MM.1S (cell line): ENCODE data around the gene MOGAT3.

Source experiments
- DNase-seq: peaks from one replicate; pipeline ENCODE4 v3.0.0-alpha.2; 2015
- H2AFZ ChIP-seq: fragments of 300-600 bp; sonication (generic); 2 replicates; pipeline ENCODE4 v1.6.0; 2016; ENCODE audit warnings: antibody characterized with exemption, low read length
- H3F3A ChIP-seq: fragments of 300-600 bp; sonication (generic); 2 replicates; pipeline ENCODE4 v1.6.1; 2016; ENCODE audit warnings: mild to moderate bottlenecking, antibody characterized with exemption, low read length, moderate library complexity, mixed read lengths; ENCODE audit not compliant: insufficient read depth
- H3K27ac ChIP-seq: fragments of 300-600 bp; sonication (generic); 2 replicates; pipeline ENCODE4 v1.5.1; 2016; ENCODE audit warnings: mild to moderate bottlenecking, low read length
- H3K27me3 ChIP-seq: fragments of 300-600 bp; sonication (generic); replicated peaks from 2 replicates; pipeline ENCODE4 v1.6.0; 2016; ENCODE audit warnings: low read length; ENCODE audit not compliant: insufficient read depth
- H3K36me3 ChIP-seq: fragments of 300-600 bp; sonication (generic); replicated peaks from 2 replicates; pipeline ENCODE4 v1.6.1; 2016; ENCODE audit warnings: mild to moderate bottlenecking, low read length, mixed read lengths; ENCODE audit not compliant: insufficient read depth
- H3K4me1 ChIP-seq: fragments of 300-600 bp; sonication (generic); 2 replicates; pipeline ENCODE4 v1.6.1; 2016; ENCODE audit warnings: low read length, mixed read lengths
- H3K4me2 ChIP-seq: fragments of 300-600 bp; sonication (generic); 2 replicates; pipeline ENCODE4 v1.6.0; 2016; ENCODE audit warnings: low read depth, low read length
- H3K4me3 ChIP-seq: fragments of 300-600 bp; sonication (generic); 2 replicates; pipeline ENCODE4 v1.5.1; 2016; ENCODE audit warnings: low read length, mixed read lengths
- H3K79me2 ChIP-seq: fragments of 300-600 bp; sonication (generic); 2 replicates; pipeline ENCODE4 v1.6.1; 2016; ENCODE audit warnings: mixed run types, low read length, mixed read lengths
- H3K9ac ChIP-seq: fragments of 300-600 bp; sonication (generic); 2 replicates; pipeline ENCODE4 v1.6.1; 2016; ENCODE audit warnings: low read length, mixed read lengths
- H3K9me2 ChIP-seq: fragments of 300-600 bp; sonication (generic); replicated peaks from 2 replicates; pipeline ENCODE4 v1.6.1; 2016; ENCODE audit warnings: mild to moderate bottlenecking, low read length, mixed read lengths; ENCODE audit not compliant: insufficient read depth
- H3K9me3 ChIP-seq: fragments of 300-600 bp; sonication (generic); replicated peaks from 2 replicates; pipeline ENCODE4 v1.6.1; 2016; ENCODE audit warnings: mild to moderate bottlenecking, low read length, mixed read lengths; ENCODE audit not compliant: insufficient read depth
- H4K20me1 ChIP-seq: fragments of 300-600 bp; sonication (generic); 2 replicates; pipeline ENCODE4 v1.6.1; 2016; ENCODE audit warnings: mild to moderate bottlenecking, low read length, moderate library complexity, mixed read lengths; ENCODE audit not compliant: insufficient read depth
- EZH2 ChIP-seq: fragments of 300-600 bp; sonication (generic); optimal IDR thresholded peaks from 2 replicates; pipeline ENCODE3; 2017; ENCODE audit warnings: low read depth, mild to moderate bottlenecking, antibody characterized with exemption, low read length, mixed read lengths
- EZH2phosphoT487 ChIP-seq: fragments of 300-600 bp; sonication (generic); IDR thresholded peaks from 2 replicates; pipeline ENCODE4 v1.6.1; 2018; ENCODE audit warnings: antibody characterized with exemption, low read length
- TF ChIP-seq, protein P1 (sequence below): fragments of 300-600 bp; sonication (generic); IDR thresholded peaks from 2 replicates; pipeline ENCODE4 v1.5.1; 2016; ENCODE audit warnings: antibody characterized with exemption, low read length, mixed read lengths

MOGAT3 gene

GRCh38 chr7:101165958-101166647 lies 34.7 kb downstream of the MOGAT3 start:
- no peaks in the 10 kb centered on the region for H4K20me1 ChIP-seq

DNA sequence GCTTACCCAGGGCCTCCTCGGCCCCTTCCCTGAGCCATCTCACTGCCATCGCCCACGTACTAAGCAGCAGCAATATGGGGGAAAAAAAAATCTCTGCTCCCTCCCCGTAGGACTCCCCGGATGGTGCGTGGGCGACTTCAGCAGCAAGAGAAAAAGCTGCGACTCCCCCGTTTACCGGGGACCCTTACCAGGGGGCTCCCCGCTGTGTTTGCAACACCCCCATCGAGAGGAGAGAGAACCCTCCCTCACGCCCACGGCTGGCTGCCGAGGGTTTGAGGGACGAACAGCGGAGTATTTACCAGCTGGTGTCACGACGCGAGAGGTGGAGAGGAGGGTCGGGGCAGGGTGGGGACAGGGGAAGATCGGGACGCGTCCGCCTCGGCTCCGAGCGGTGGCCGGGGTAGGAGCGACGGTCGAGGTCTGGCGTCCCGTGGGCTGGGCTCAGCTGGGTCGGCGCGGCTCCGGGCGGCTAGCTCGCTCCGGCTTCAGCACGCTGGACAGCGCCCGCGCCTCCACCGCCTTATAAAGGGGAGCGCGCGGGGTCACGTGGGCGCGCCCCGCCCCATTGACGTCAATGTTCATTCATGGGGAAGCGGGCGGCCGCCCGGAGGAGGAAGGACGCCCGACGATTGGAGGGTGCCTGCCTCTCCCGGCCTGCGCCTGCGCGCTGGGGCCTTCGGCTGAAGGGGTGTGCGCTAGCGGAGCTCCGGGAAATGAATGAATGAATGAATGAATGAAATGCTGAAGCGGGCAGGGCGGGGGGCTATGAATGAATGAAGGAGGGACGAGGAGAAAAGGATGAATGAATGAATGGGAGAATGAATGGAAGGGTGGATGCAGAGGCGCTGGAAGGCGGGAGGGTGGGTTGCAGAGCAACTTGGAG lies 35.5 kb downstream of the MOGAT3 start, which contains the start of gene VGF:
Gene VGF, minus strand, starts transcription at position 495 of the 883 bp plus-strand sequence. CDS start 726 bp downstream, outside the sequence.
- Histone ChIP-seq H3K9ac (no peak within 1 kb of the TSS), H4K20me1 (no peaks in the 10 kb centered on the region), H3K79me2 (no peaks in the 10 kb centered on the region), H3K9me2 (no peaks in the 10 kb centered on the region), H3K4me3 (peak within 1 kb of the TSS; percentile 63), H3K27ac (no peak within 1 kb of the TSS), H3F3A (no peaks in the 10 kb centered on the region), H3K36me3 (no peaks in the 10 kb centered on the region), H3K4me2 (peak within 1 kb of the TSS; percentile 94), H2AFZ (peak within 1 kb of the TSS; percentile 71; the same call in 1 of the 2 replicates), H3K27me3 (peaks cover 66% of the 10 kb centered on the region), H3K4me1 (peaks cover 5% of the 10 kb centered on the region; the same call in 1 of the 2 replicates), H3K9me3 (no peaks in the 10 kb centered on the region)
- DNase-seq = peak; percentile 95
- TF ChIP-seq, protein P1, sequence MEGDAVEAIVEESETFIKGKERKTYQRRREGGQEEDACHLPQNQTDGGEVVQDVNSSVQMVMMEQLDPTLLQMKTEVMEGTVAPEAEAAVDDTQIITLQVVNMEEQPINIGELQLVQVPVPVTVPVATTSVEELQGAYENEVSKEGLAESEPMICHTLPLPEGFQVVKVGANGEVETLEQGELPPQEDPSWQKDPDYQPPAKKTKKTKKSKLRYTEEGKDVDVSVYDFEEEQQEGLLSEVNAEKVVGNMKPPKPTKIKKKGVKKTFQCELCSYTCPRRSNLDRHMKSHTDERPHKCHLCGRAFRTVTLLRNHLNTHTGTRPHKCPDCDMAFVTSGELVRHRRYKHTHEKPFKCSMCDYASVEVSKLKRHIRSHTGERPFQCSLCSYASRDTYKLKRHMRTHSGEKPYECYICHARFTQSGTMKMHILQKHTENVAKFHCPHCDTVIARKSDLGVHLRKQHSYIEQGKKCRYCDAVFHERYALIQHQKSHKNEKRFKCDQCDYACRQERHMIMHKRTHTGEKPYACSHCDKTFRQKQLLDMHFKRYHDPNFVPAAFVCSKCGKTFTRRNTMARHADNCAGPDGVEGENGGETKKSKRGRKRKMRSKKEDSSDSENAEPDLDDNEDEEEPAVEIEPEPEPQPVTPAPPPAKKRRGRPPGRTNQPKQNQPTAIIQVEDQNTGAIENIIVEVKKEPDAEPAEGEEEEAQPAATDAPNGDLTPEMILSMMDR = no peak
- no peak for TF ChIP-seq EZH2
- no peak for TF ChIP-seq EZH2phosphoT487

More at GRCh38 chr7:101165958-101166647, 34.7 kb downstream of the MOGAT3 start:
- Histone ChIP-seq H3K9me2 (no peaks in the 10 kb centered on the region), H3K4me2 (peak overlapping the region; percentile 94), H3K4me1 (peaks cover 5% of the 10 kb centered on the region; the same call in 1 of the 2 replicates), H3K4me3 (peak overlapping the region; percentile 63), H3K9ac (no peak overlapping the region), H3K36me3 (no peaks in the 10 kb centered on the region), H3K9me3 (no peaks in the 10 kb centered on the region), H3K27ac (no peak overlapping the region), H2AFZ (peak overlapping the region; percentile 71; the same call in 1 of the 2 replicates), H3K79me2 (no peaks in the 10 kb centered on the region), H3K27me3 (peaks cover 74% of the 10 kb centered on the region), H3F3A (no peaks in the 10 kb centered on the region)
- TF ChIP-seq EZH2phosphoT487 = no peak
- TF ChIP-seq, protein P1 = no peak
- no peak for TF ChIP-seq EZH2
- no peak for DNase-seq

GRCh38 chr7:101164071-101164840 lies 36.6 kb downstream of the MOGAT3 start:
- no peak for DNase-seq
- no peak overlapping the region for H3K4me2 ChIP-seq
- H3K9ac ChIP-seq = no peak overlapping the region
- no peak overlapping the region for H3K4me3 ChIP-seq
- no peaks in the 10 kb centered on the region for H3K79me2 ChIP-seq
- no peaks in the 10 kb centered on the region for H3K9me3 ChIP-seq
- no peaks in the 10 kb centered on the region for H4K20me1 ChIP-seq
- H3K4me1 ChIP-seq = peaks cover 5% of the 10 kb centered on the region; the same call in 1 of the 2 replicates
- no peaks in the 10 kb centered on the region for H3F3A ChIP-seq
- peaks cover 56% of the 10 kb centered on the region for H3K27me3 ChIP-seq
- H3K9me2 ChIP-seq = no peaks in the 10 kb centered on the region
- H3K27ac ChIP-seq = no peak overlapping the region
- no peak overlapping the region for H2AFZ ChIP-seq
- TF ChIP-seq, protein P1 = no peak
- TF ChIP-seq EZH2phosphoT487 (no peak), EZH2 (no peak)
- H3K36me3 ChIP-seq = no peaks in the 10 kb centered on the region
